ENCODE measurements around the gene ZRANB1. TPM values are rescaled to one million over a fixed set of nuclear protein-coding genes. Genes with fewer than 3 reads are reported as not detected.

The ZRANB1 gene
- total RNA-seq, 4 donors from 2014 or later = 35.5 to 44.7 (median 37.4) TPM

GRCh38 chr10:124955868-124956267, 13.9 kb downstream of the ZRANB1 start:
- no peak for TF ChIP-seq CTCF (IDR thresholded peaks at IDR 0.05; ENCODE audit: low read depth)

GRCh38 chr10:124956764-124957163, 14.8 kb downstream of the ZRANB1 start:
- no peak for TF ChIP-seq CTCF (IDR thresholded peaks at IDR 0.05; ENCODE audit: low read depth)

GRCh38 chr10:124957404-124957947, 15.6 kb downstream of the ZRANB1 start:
- TF ChIP-seq CTCF (IDR thresholded peaks at IDR 0.05; ENCODE audit: low read depth) = no peak

- no peak for TF ChIP-seq CTCF (IDR thresholded peaks at IDR 0.05; ENCODE audit: low read depth)
Measured at GRCh38 chr10:124959564-124959963, 17.6 kb downstream of the ZRANB1 start.

- TF ChIP-seq CTCF (IDR thresholded peaks at IDR 0.05; ENCODE audit: low read depth) = no peak
Measured at GRCh38 chr10:124961248-124961570, 19.3 kb downstream of the ZRANB1 start.

- no peak for TF ChIP-seq CTCF (IDR thresholded peaks at IDR 0.05; ENCODE audit: low read depth)
Measured at GRCh38 chr10:124962421-124962820, 20.5 kb downstream of the ZRANB1 start.

- no peak for TF ChIP-seq CTCF (IDR thresholded peaks at IDR 0.05; ENCODE audit: low read depth)
Measured at GRCh38 chr10:124963866-124964720, 22.2 kb downstream of the ZRANB1 start.

All from subcutaneous adipose tissue (tissue), 4 donors.